SK-N-SH treated with all-trans-retinoic acid at 6 μM for 48 hours (cell line): Measurements from ENCODE around the gene NYAP1.

ENCODE experiments used
- ATAC-seq: fragments of 200-7000 bp; cut with Tn5 transposase; 3 replicates; pipeline ENCODE4 v1.9.1; 2020; ENCODE audit warnings: mild to moderate bottlenecking, moderate library complexity
- ARNTL ChIP-seq: fragments of 450-650 bp; formaldehyde crosslinking; IDR thresholded peaks from 2 replicates; pipeline ENCODE4 v1.5.0; 2020; ENCODE audit warnings: low read depth, mild to moderate bottlenecking, moderate library complexity, borderline replicate concordance
- ESRRG ChIP-seq: fragments of 250-450 bp; sonication (Bioruptor Pico); IDR thresholded peaks from 2 replicates; pipeline ENCODE4 v1.6.1; 2021; ENCODE audit warnings: mild to moderate bottlenecking
- GLIS3 ChIP-seq: fragments of 250-450 bp; sonication (Bioruptor Pico); IDR thresholded peaks from 2 replicates; pipeline ENCODE4 v1.5.0; 2020; ENCODE audit warnings: mild to moderate bottlenecking, moderate library complexity
- OSR1 ChIP-seq: fragments of 250-450 bp; sonication (Bioruptor Pico); IDR thresholded peaks from 2 replicates; pipeline ENCODE4 v1.8.0; 2022; ENCODE audit warnings: moderate library complexity, mild to moderate bottlenecking, inconsistent platforms
- PPARA ChIP-seq: fragments of 250-450 bp; sonication (Bioruptor Pico); IDR thresholded peaks from 2 replicates; pipeline ENCODE4 v1.5.0; 2020; ENCODE audit warnings: mild to moderate bottlenecking, borderline replicate concordance
- RARB ChIP-seq: fragments of 250-450 bp; sonication (Bioruptor Pico); IDR thresholded peaks from 2 replicates; pipeline ENCODE4 v1.8.0; 2021; ENCODE audit warnings: mild to moderate bottlenecking, moderate library complexity
- TCF4 ChIP-seq: fragments of 250-450 bp; sonication (Bioruptor Pico); IDR thresholded peaks from 2 replicates; pipeline ENCODE4 v1.8.0; 2021; ENCODE audit warnings: mild to moderate bottlenecking, moderate library complexity, borderline replicate concordance
- TOX ChIP-seq: fragments of 250-450 bp; sonication (Bioruptor Pico); IDR thresholded peaks from 2 replicates; pipeline ENCODE4 v1.8.0; 2021; ENCODE audit warnings: mild to moderate bottlenecking, moderate library complexity, borderline replicate concordance
- ZC3H10 ChIP-seq: fragments of 250-450 bp; sonication (Bioruptor Pico); IDR thresholded peaks from 2 replicates; pipeline ENCODE4 v1.5.1; 2021; ENCODE audit warnings: mild to moderate bottlenecking, moderate library complexity
- ZFP3 ChIP-seq: fragments of 250-450 bp; sonication (Bioruptor Pico); IDR thresholded peaks from 2 replicates; pipeline ENCODE4 v1.5.0; 2020; ENCODE audit warnings: mild to moderate bottlenecking, moderate library complexity
- ZFP30 ChIP-seq: fragments of 450-650 bp; formaldehyde crosslinking; IDR thresholded peaks from 2 replicates; pipeline ENCODE4 v1.5.0; 2022; ENCODE audit warnings: mild to moderate bottlenecking, moderate library complexity
- ZNF565 ChIP-seq: fragments of 450-650 bp; formaldehyde crosslinking; conservative IDR thresholded peaks from 2 replicates; pipeline ENCODE4 v1.5.0; 2020; ENCODE audit warnings: low read depth, mild to moderate bottlenecking, moderate library complexity
- ZNF70 ChIP-seq: fragments of 450-650 bp; formaldehyde crosslinking; IDR thresholded peaks from 2 replicates; pipeline ENCODE4 v1.5.0; 2020; ENCODE audit warnings: mild to moderate bottlenecking, moderate library complexity
- TF ChIP-seq, protein P1 (sequence below): fragments of 250-450 bp; sonication (Bioruptor Pico); IDR thresholded peaks from 2 replicates; pipeline ENCODE4 v1.5.0; 2020; ENCODE audit warnings: mild to moderate bottlenecking, moderate library complexity
- TF ChIP-seq, protein P2 (sequence below): fragments of 250-450 bp; sonication (Bioruptor Pico); IDR thresholded peaks from 2 replicates; pipeline ENCODE4 v1.8.0; 2021; ENCODE audit warnings: low read depth, mild to moderate bottlenecking, moderate library complexity, borderline replicate concordance
- TF ChIP-seq, protein P3 (sequence below): fragments of 250-450 bp; sonication (Bioruptor Pico); IDR thresholded peaks from 2 replicates; pipeline ENCODE4 v1.5.1; 2020; ENCODE audit warnings: low read depth, mild to moderate bottlenecking, moderate library complexity
- TF ChIP-seq, protein P4 (sequence below): fragments of 250-450 bp; sonication (Bioruptor Pico); IDR thresholded peaks from 2 replicates; pipeline ENCODE4 v1.5.1; 2021; ENCODE audit warnings: mild to moderate bottlenecking, moderate library complexity
- TF ChIP-seq, protein P5 (sequence below): fragments of 250-450 bp; sonication (Bioruptor Pico); IDR thresholded peaks from 2 replicates; pipeline ENCODE4 v1.8.0; 2020; ENCODE audit warnings: mild to moderate bottlenecking, moderate library complexity, borderline replicate concordance

NYAP1 gene

DNA sequence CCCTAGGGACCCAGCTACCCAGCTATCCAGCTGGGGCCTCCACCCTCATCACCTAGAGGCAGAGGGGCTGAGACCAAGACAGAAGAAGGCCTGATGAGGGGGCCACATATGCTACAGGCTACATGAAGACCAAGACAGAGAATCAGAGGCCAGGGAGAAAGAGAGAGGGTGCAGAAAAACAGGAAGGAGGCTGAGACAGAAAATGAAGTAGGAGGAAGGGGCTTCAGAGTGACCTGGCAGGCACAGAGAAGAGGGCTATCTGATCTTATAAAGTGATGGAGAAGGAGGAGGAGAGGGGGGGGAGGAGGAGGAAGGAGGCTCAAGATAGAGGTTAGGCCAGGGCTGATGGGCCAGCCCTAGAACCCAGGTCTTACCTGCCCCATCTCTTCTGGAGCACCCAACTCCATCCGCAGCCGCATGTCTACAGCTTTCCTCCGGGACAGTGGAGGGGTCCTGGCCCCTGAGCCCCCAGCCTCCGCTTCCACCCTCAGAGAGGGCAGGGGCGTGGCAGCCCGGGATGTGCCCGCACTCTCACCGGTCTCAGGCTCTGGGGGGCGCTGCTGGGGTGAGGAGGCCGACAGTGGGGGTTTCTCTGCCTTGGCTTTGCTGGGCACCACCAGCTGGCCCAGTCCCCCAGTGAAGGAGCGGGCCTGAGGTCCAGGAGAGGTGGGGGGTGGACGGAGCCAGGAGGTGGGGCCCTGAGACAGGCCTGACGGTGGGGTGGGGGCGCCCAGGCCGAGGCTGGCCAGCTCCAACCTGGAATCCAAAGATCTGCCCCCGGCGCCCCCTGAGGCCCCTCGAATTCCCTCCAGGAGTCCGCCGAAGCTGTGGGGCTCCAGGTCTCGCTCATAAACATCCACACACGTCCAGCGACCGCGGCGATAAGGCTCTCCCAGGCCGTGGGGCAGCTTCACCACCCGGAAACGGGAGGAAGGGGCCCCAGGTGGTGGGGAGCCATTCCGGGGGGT lies 6.5 kb upstream of the NYAP1 start:
- ATAC-seq = no peak
- TF ChIP-seq TCF4 (CRISPR knock-in tag) (no peak), PPARA (no peak), ZC3H10 (no peak), OSR1 (CRISPR knock-in tag) (no peak), RARB (CRISPR knock-in tag) (no peak), ZNF565 (CRISPR knock-in tag) (no peak), GLIS3 (no peak)
- TF ChIP-seq, protein P1, sequence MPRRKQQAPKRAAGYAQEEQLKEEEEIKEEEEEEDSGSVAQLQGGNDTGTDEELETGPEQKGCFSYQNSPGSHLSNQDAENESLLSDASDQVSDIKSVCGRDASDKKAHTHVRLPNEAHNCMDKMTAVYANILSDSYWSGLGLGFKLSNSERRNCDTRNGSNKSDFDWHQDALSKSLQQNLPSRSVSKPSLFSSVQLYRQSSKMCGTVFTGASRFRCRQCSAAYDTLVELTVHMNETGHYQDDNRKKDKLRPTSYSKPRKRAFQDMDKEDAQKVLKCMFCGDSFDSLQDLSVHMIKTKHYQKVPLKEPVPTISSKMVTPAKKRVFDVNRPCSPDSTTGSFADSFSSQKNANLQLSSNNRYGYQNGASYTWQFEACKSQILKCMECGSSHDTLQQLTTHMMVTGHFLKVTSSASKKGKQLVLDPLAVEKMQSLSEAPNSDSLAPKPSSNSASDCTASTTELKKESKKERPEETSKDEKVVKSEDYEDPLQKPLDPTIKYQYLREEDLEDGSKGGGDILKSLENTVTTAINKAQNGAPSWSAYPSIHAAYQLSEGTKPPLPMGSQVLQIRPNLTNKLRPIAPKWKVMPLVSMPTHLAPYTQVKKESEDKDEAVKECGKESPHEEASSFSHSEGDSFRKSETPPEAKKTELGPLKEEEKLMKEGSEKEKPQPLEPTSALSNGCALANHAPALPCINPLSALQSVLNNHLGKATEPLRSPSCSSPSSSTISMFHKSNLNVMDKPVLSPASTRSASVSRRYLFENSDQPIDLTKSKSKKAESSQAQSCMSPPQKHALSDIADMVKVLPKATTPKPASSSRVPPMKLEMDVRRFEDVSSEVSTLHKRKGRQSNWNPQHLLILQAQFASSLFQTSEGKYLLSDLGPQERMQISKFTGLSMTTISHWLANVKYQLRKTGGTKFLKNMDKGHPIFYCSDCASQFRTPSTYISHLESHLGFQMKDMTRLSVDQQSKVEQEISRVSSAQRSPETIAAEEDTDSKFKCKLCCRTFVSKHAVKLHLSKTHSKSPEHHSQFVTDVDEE (CRISPR knock-in tag) = no peak
- TF ChIP-seq, protein P2, sequence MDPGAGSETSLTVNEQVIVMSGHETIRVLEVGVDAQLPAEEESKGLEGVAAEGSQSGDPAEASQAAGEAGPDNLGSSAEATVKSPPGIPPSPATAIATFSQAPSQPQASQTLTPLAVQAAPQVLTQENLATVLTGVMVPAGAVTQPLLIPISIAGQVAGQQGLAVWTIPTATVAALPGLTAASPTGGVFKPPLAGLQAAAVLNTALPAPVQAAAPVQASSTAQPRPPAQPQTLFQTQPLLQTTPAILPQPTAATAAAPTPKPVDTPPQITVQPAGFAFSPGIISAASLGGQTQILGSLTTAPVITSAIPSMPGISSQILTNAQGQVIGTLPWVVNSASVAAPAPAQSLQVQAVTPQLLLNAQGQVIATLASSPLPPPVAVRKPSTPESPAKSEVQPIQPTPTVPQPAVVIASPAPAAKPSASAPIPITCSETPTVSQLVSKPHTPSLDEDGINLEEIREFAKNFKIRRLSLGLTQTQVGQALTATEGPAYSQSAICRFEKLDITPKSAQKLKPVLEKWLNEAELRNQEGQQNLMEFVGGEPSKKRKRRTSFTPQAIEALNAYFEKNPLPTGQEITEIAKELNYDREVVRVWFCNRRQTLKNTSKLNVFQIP = no peak
- TF ChIP-seq, protein P3, sequence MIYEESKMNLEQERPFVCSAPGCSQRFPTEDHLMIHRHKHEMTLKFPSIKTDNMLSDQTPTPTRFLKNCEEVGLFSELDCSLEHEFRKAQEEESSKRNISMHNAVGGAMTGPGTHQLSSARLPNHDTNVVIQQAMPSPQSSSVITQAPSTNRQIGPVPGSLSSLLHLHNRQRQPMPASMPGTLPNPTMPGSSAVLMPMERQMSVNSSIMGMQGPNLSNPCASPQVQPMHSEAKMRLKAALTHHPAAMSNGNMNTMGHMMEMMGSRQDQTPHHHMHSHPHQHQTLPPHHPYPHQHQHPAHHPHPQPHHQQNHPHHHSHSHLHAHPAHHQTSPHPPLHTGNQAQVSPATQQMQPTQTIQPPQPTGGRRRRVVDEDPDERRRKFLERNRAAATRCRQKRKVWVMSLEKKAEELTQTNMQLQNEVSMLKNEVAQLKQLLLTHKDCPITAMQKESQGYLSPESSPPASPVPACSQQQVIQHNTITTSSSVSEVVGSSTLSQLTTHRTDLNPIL (CRISPR knock-in tag) = no peak
- TF ChIP-seq, all 23 proteins: peak for 0

DNA sequence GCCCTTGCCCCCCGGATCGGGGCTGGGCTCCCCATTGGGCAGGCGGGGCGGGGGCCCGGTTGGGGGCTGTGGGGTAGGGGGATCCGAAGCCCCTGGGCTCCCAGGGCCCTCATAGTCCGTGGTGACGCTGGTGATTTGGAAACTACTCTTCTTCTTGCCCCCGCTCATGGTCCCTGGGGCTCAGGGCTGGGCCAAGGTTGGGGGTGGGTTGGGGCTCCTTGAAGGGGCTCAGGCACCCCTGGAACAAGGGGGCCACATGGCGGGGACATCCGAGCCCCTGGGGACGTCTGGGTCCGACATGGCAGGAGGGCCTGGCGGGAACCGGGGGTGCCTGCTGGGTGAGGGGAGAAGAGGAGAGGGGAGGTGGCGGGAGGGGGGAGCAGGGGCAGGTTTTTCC lies 5.9 kb upstream of the NYAP1 start:
- no peak for ATAC-seq
- TF ChIP-seq ESRRG (CRISPR knock-in tag) (no peak), TOX (no peak), TCF4 (CRISPR knock-in tag) (no peak), ARNTL (CRISPR knock-in tag) (no peak), ZFP30 (CRISPR knock-in tag) (no peak), OSR1 (CRISPR knock-in tag) (no peak), PPARA (no peak), RARB (CRISPR knock-in tag) (no peak)
- TF ChIP-seq, protein P4, sequence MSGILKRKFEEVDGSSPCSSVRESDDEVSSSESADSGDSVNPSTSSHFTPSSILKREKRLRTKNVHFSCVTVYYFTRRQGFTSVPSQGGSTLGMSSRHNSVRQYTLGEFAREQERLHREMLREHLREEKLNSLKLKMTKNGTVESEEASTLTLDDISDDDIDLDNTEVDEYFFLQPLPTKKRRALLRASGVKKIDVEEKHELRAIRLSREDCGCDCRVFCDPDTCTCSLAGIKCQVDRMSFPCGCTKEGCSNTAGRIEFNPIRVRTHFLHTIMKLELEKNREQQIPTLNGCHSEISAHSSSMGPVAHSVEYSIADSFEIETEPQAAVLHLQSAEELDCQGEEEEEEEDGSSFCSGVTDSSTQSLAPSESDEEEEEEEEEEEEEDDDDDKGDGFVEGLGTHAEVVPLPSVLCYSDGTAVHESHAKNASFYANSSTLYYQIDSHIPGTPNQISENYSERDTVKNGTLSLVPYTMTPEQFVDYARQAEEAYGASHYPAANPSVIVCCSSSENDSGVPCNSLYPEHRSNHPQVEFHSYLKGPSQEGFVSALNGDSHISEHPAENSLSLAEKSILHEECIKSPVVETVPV (CRISPR knock-in tag) = no peak

DNA sequence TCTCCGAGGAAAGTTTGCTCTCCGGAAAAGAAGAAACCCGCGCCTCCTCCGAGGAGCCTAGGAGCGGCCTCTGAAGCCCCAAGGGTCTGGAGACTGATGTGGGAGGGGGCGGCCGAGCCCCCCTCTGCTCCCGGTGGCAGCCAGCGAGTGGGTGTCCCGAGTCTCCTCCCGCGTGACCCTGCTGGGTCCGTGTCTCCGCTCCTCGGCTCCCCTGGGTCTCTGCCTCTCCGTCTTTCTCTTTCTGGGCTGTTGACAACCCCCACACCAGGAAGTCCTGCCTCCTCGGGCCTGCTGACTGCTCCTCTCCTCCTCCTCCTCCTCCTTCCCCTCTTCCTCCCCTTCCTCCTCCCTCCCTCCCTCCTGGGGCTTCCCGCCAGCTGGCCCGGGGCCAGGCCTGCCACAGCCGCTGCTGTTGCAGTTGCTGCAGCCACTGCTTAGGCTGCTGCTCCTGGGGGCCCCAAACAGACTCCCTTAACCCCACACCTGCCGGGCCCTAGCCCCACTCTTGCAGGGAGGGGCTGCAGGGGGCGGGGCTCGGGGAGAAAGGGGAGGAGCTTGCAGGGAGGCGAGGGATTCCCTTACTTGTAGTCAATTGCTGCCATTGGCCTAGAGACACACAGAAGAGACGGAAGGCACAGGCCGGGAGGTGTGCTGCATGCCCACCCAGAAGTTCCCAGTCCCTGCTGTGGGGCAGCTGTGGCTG lies 4.6 kb upstream of the NYAP1 start, which contains the start of gene TSC22D4:
Gene TSC22D4, minus strand, starts transcription at position 257 of the 703 bp plus-strand sequence. CDS start 1,176 bp downstream, outside the sequence.
- TF ChIP-seq ZC3H10 (no peak), ZFP3 (CRISPR knock-in tag) (no peak), ZNF70 (CRISPR knock-in tag) (0 out of 2 replicates have a peak, but pooled peaks have one; percentile 3), TCF4 (CRISPR knock-in tag) (no peak)
- TF ChIP-seq, protein P5, sequence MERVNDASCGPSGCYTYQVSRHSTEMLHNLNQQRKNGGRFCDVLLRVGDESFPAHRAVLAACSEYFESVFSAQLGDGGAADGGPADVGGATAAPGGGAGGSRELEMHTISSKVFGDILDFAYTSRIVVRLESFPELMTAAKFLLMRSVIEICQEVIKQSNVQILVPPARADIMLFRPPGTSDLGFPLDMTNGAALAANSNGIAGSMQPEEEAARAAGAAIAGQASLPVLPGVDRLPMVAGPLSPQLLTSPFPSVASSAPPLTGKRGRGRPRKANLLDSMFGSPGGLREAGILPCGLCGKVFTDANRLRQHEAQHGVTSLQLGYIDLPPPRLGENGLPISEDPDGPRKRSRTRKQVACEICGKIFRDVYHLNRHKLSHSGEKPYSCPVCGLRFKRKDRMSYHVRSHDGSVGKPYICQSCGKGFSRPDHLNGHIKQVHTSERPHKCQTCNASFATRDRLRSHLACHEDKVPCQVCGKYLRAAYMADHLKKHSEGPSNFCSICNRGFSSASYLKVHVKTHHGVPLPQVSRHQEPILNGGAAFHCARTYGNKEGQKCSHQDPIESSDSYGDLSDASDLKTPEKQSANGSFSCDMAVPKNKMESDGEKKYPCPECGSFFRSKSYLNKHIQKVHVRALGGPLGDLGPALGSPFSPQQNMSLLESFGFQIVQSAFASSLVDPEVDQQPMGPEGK (CRISPR knock-in tag) = peak; percentile 90; the same call in 1 of the 2 replicates
- peak; percentile 82 for ATAC-seq
